8988T (cell line): ENCODE results near the gene NAPB.
A peak's percentile ranks its signal among the peaks of the same experiment; 100 is the strongest.
"Not testable (repeated sequence)": the region's sequence is repeated elsewhere in the genome, so short reads cannot be mapped to it uniquely, and the experiment has no call there.

Experiments
- DNase-seq: peaks from one replicate; pipeline ENCODE4 v3.0.0; 2011

The NAPB gene

GRCh38 chr20:23365390-23366165, 55.7 kb downstream of the NAPB start:
- no peak for DNase-seq

GRCh38 chr20:23363257-23363649, 58.0 kb downstream of the NAPB start:
- no peak for DNase-seq

- peak; percentile 47 for DNase-seq
These were observed 58.7 kb downstream of the NAPB start for GRCh38 chr20:23362392-23363256.

DNA sequence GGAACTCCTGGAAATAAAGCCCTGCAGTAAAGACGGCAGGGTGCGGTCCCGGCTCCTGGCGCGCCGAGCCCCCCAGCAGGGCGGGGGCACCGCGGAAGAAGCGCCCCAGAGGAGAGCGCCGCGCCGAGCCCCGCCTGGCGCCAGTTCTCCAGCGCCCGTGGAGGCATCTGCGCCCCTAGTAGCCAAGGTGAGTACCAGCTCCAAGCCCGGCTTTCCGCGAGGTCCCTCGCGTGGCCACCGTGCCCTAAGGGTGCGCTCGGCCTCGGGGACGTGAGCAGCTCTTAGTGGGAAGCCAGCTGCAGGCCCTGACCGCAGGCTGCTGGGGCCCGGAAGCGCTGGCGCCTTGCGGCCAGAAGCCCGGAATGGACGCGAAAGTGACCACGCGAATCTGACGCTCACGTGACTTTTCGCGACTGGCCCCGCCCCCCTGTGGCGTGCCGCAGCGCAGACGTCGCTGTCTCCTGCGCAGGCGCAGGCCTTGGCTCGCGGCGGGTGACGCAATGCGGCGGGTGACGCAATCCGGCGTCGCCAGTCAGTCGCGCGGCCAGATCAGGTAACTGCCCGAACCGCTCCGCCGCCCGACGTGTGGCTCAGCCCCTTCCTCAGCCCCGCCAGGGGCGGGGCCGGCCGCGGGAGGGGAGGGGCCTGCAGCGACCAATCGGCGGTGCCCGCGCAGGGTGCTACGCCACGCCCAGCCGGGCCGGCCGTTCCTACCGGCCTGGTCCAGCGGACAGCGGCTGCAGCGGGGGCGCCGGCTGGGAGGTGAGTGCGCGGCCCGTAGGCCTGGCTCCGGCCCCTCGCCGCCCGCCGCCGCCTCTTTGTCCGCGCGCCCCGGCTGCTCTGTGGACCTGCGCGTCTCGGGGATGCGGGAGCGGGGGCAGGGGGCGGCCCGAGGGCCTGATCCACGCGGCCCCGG, 59.6 kb downstream of the NAPB start, which contains the start of gene GZF1:
TSS of gene GZF1 (plus strand) at position 707 of the 916 bp plus-strand sequence. CDS start 2,202 bp downstream, outside the sequence.
- peak; percentile 93 for DNase-seq

DNA sequence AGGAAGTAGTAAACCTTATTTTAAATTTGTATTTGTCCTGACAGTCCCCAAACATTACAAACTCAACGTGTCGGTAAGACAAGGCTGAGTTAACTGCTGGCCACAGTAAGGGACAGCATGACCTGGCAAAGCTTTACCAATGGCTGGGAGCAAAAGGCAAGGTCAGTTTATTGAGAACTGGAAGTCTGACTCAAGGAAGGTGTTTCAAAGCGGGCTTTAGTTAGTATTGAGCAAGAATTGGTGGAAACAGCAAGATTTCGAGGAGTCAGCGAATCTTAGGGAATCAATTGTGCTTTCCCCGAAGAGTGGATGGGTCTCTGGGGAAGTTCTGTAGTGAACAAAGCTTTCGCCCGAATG, 60.2 kb downstream of the NAPB start:
- DNase-seq = no peak

DNA sequence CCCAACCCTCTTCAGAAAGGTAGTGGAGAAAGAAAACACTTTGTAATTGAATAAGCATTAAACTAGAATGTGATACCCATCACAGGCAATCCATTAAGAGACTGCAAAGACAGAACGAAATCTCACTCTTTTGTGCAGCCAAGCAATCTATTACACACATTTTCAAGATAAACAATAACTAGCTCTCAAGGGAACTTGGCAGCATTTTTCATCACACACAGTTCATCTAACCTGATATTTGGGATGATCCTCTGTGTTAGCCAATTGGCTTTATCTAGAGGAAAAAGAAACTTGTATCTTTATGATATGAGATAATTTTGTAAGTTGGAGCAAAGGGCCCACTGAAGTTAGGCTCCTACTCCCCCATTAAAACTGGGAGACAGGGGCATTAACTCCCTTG, 60.8 kb downstream of the NAPB start:
- no peak for DNase-seq

DNA sequence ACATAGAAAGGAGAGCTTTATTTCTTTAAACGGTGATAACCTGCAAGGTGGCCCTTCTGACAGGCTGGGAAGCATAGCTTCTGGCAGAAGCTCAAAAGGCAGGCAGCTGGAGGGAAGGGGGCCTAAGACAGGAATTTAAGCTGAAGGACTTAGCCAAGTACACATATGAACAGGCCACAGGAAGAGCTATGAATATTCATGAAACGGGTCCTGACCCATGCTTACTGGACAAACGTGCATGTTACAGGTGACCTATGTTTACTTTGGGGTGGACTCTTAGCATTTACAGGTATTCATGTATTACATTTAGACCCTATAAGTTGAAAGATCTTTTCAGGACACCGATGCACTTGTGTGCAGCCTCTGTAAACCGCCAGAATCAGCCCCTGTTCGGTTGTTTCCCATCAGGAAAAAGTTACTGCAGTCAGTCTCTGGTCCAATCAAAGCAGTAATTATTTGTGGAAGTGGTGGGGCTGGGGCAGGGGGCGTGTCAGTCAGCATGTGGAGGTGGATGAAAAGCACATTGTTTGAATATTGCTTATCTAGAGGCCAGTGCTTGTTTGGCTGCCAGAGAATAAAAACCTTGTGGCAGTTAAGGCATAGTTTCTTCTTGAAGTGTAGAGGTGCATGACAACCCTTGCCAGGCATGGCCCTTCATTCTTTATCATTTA, 62.2 kb downstream of the NAPB start:
- no peak for DNase-seq

DNA sequence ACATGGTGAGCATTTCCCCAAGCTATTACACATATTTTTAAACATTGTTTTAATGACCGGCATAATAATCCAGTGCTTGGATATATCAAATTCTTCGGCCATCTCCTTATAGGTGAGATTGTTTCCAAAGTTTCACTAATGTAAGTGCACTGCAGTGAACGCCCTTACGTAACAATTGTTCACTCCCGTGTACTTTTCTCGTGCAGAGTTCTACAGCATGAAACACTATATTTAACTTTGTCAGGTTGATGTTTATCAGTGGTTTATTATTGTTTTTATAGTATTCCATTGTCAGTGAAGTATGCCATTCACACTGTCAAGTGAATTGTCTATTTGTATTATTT, 62.8 kb downstream of the NAPB start:
- DNase-seq = no peak

- peak; percentile 75 for DNase-seq
These were observed 63.3 kb downstream of the NAPB start for GRCh38 chr20:23357767-23358562.

GRCh38 chr20:23356203-23356602, 65.1 kb downstream of the NAPB start:
- no peak for DNase-seq

GRCh38 chr20:23350904-23351838, 70.1 kb downstream of the NAPB start:
- DNase-seq = no peak

- peak; percentile 67 for DNase-seq
These were observed 70.9 kb downstream of the NAPB start, which contains the start of gene NXT1 for GRCh38 chr20:23350196-23350903. Gene NXT1 (plus strand): TSS chr20:23350791. CDS start chr20:23354042, 3,251 bp downstream.

DNA sequence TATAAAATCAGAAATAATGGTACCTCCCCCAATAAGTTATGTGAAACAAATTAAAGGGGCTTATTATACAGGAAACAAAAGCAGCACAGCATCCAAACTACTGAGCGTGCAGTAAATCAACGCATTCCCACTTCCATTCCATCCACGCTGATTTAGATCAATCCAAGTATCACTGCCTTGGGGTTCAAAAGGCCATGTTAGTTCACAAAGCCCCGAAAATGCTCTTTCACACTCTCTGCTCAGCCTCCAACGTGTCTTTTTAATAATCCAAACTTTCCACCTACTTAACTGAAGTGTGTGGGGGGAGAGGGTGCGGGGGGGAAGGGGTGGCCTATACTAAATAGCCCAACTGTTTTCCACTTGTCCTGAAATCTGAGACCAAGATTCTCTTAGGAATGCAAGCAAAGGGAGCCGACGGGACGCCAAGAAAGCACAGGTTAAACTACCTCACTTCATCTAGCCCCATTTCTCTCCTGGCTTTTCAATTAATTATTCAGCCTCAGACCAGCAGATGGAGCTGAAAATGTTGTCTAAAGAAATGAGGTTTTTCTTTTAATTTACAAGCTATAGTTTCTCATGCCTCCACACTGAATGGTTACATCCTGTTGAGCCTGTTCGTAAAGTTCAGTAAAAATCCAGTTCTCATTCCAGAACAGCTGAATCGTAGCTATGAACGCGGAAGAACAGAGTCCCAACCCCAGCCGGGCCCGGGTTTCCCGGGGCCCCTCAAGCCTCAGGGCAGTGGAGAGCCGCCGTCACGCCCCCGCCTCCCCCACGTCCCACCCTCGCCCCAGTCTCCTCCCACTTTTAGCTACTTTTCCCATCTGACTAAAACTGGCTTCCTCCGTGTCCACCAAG, 71.7 kb downstream of the NAPB start:
- peak; percentile 70 for DNase-seq

- not testable (repeated sequence) for DNase-seq
These were observed 72.8 kb downstream of the NAPB start for GRCh38 chr20:23348510-23348909.

DNA sequence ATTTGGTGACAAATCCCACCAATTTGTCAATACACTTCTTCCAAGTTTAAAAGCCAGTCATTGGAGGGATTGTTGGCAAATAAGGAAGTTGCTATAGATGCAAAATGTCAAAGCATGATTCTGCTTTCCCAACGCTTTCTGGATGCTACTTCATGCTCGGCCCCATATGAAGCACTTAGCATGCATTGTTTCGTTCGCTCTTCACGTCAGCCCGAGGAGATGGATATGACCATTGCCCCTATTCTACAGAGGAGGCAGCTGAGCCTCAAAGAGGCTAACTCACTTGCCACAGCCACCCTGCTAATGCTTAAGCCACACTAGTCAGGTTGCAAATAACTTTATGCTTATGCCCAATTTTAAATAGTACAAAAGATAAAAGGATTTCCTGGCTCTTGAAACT, 73.5 kb downstream of the NAPB start:
- no peak for DNase-seq

DNA sequence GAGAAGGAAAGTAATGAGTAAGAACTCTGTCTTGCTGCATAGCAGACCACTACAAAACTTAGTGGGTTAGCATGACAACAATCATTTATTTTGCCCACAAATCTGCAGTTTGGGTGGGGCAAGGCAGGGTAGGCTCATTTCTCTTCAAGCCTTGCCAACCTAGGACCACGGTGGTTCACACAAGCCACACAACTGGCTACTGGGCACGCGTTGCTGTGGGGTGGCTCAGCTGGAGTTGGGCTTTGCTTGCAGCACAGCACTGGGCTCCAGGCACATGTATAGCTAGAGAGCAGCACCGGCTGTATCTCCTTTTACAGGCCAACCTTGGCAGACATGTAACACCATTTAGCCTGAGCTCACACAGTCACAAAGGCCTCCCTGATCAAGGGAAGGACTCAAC, 75.3 kb downstream of the NAPB start:
- no peak for DNase-seq

GRCh38 chr20:23344336-23344735, 77.0 kb downstream of the NAPB start:
- no peak for DNase-seq

- no peak for DNase-seq
These were observed 77.7 kb downstream of the NAPB start for GRCh38 chr20:23343590-23343989.

DNA sequence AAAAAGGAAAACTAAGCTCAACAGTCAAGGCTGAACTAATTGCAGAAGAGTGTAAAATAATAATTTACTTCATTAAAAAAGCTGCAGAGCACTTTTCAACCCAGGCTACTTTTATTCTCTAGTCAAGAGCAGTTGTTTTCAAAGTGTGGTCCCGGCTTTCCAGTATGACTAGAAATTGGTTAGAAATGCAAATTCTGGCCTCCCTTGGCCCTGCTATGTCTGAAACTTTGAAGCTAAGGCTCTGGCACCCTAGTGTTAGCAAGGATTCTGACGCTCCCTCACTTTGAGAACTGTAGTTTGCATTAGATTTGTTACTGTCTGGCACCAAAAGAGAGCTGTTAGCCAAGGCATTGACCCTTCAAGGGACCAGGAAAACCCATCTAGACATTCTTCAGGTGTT, 80.2 kb downstream of the NAPB start:
- DNase-seq = no peak
